PC-3 (cell line): ENCODE data around the gene ACOX1. TPM values are rescaled to one million over a fixed set of nuclear protein-coding genes. Genes with fewer than 3 reads are reported as not detected.

Experiments used
- ATAC-seq: fragments of 200-7000 bp; cut with Tn5 transposase; 2 replicates; pipeline ENCODE4 v1.9.1; 2020; ENCODE audit warnings: mild to moderate bottlenecking, moderate library complexity
- BruUV-seq: library from RNA; stranded (reverse); fragments of 400-500 nt; replicated peaks from 2 replicates; lab custom pipeline; 2021; lab: Mats Ljungman, UMichigan
- CTCF ChIA-PET: fragments of 300-600 bp; sonication (Branson Sonifier 250); formaldehyde crosslinking; loops from one replicate; lab custom pipeline; 2022; ENCODE audit warnings: antibody characterized with exemption; lab: Charles Lee
- POLR2A ChIA-PET: fragments of 300-600 bp; sonication (Branson Sonifier 250); formaldehyde crosslinking; loops from one replicate; lab custom pipeline; 2022; ENCODE audit warnings: antibody characterized with exemption; ENCODE audit not compliant: unreplicated experiment; lab: Charles Lee
- DNase-seq: peaks from one replicate; pipeline ENCODE4 v3.0.0-alpha.2; 2015
- H2AFZ ChIP-seq: fragments of 300-600 bp; sonication (generic); 2 replicates; pipeline ENCODE4 v1.6.0; 2016; ENCODE audit warnings: antibody characterized with exemption, low read length
- H3F3A ChIP-seq: fragments of 300-600 bp; sonication (generic); one replicate; pipeline ENCODE4 v1.6.0; 2017; ENCODE audit warnings: antibody characterized with exemption, low read length, control low read depth, mild to moderate bottlenecking; ENCODE audit not compliant: unreplicated experiment
- H3K27ac ChIP-seq: fragments of 300-600 bp; sonication (generic); 2 replicates; pipeline ENCODE4 v1.5.1; 2016; ENCODE audit warnings: mild to moderate bottlenecking, low read length
- H3K27me3 ChIP-seq: fragments of 300-600 bp; sonication (generic); 2 replicates; pipeline ENCODE4 v1.6.1; 2016; ENCODE audit warnings: low read length, mixed read lengths
- H3K36me3 ChIP-seq: fragments of 300-600 bp; sonication (generic); 2 replicates; pipeline ENCODE4 v1.6.1; 2016; ENCODE audit warnings: low read depth, mixed run types, low read length, mixed read lengths
- H3K4me1 ChIP-seq: fragments of 300-600 bp; sonication (generic); 2 replicates; pipeline ENCODE4 v1.5.1; 2016; ENCODE audit warnings: low read length; ENCODE audit not compliant: insufficient read depth
- H3K4me2 ChIP-seq: fragments of 300-600 bp; sonication (generic); 2 replicates; pipeline ENCODE4 v1.6.0; 2016; ENCODE audit warnings: low read length
- H3K4me3 ChIP-seq: fragments of 300-600 bp; sonication (generic); 2 replicates; pipeline ENCODE4 v1.5.1; 2016; ENCODE audit warnings: mild to moderate bottlenecking, low read length, mixed read lengths
- H3K79me2 ChIP-seq: fragments of 300-600 bp; sonication (generic); 2 replicates; pipeline ENCODE4 v1.6.1; 2017; ENCODE audit warnings: low read length, mixed read lengths
- H3K9ac ChIP-seq: fragments of 300-600 bp; sonication (generic); 2 replicates; pipeline ENCODE4 v1.6.0; 2016; ENCODE audit warnings: mild to moderate bottlenecking, low read length
- H3K9me2 ChIP-seq: fragments of 300-600 bp; sonication (generic); replicated peaks from 2 replicates; pipeline ENCODE4 v1.6.1; 2016; ENCODE audit warnings: mixed run types, low read length, mixed read lengths
- H3K9me3 ChIP-seq: fragments of 300-600 bp; sonication (generic); 2 replicates; pipeline ENCODE4 v1.6.1; 2016; ENCODE audit warnings: low read length, mixed read lengths
- H4K20me1 ChIP-seq: fragments of 300-600 bp; sonication (generic); 2 replicates; pipeline ENCODE4 v1.6.1; 2016; ENCODE audit warnings: low read length, mixed read lengths
- CTCF ChIP-seq: fragments of 300-600 bp; sonication (generic); conservative IDR thresholded peaks from 2 replicates; pipeline ENCODE4 v1.5.1; 2017; ENCODE audit warnings: antibody characterized with exemption, low read depth, mild to moderate bottlenecking, low read length
- EZH2 ChIP-seq: fragments of 300-600 bp; sonication (generic); IDR thresholded peaks from one replicate; pipeline ENCODE4 v1.6.1; 2017; ENCODE audit warnings: antibody characterized with exemption, mild to moderate bottlenecking, low read length; ENCODE audit not compliant: unreplicated experiment
- EZH2phosphoT487 ChIP-seq: fragments of 300-600 bp; sonication (generic); IDR thresholded peaks from 2 replicates; pipeline ENCODE4 v1.6.1; 2018; ENCODE audit warnings: mild to moderate bottlenecking, antibody characterized with exemption, low read length, borderline replicate concordance
- intact Hi-C: fragments of 100-400 bp; cut with micrococcal nuclease; formaldehyde crosslinking; loops from 2 replicates; pipeline ENCODE4 v1.9.0; 2023
- total RNA-seq: library from RNA; depleted of rRNA; stranded (reverse); fragments of >200 nt; gene quantifications from 2 replicates; pipeline ENCODE4 v1.2.3, GENCODE V29; 2014

ACOX1 gene
- total RNA-seq, 1 experiment from 2014 or later = 63.2 TPM

DNA sequence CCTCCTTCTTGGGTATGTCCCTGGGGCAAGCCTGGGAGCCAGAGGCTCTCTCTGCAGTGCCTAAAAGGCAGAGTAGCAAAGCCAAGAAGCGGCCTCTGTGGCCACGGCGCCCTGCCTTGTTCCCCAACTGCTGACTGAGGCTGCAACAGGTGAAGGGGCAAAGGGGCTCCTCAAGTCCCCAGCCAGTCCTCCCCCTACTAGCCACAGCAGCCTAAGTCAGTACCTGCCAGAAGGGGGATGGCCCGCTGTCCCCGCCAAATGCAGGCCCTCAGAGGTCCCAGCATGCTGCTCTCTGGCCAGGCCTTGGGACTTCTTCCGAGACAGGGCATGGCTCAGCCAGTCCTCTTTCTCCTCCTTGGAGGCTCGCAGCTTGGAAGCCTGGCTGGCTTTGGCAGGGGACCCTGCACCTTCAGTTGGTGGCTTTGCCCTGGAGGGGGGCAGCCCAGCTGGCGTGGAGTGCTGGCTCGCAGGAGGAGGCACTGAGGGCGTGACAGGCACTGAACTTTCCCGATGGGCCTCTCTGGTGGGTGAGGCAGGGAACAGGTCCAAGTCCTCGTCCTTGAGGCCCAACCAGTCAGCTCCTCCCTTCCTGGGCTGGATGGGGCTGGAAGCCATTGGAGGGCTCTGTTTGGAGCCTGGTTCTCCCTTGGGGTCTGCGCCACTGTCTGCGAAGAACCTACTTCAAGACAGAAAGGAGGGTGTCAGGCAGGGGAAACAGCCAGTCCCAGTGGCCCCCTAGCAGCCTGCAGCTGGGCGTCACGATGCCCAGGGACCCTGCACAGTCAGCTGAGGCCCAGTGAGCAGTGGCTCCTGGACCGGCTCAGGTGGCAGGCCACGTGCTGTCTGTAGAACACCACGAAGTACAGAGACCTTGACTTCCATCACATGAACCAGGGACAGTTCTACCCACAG, 55.7 kb downstream of the ACOX1 start:
- H3K79me2 ChIP-seq = no peaks in the 10 kb centered on the region
- DNase-seq = no peak
- no peaks in the 10 kb centered on the region for H3F3A ChIP-seq
- TF ChIP-seq CTCF (no peak), EZH2 (no peak), EZH2phosphoT487 (no peak)
- no peak overlapping the region for H3K4me3 ChIP-seq
- BruUV-seq = no TSS peak
- POLR2A ChIA-PET = no interaction called here
- intact Hi-C loops = no loop called here
- H2AFZ ChIP-seq = no peak overlapping the region
- no peaks in the 10 kb centered on the region for H3K9me2 ChIP-seq
- CTCF ChIA-PET = no interaction called here
- H3K27ac ChIP-seq = no peak overlapping the region
- H3K4me1 ChIP-seq = no peaks in the 10 kb centered on the region
- no peaks in the 10 kb centered on the region for H3K9me3 ChIP-seq
- H3K27me3 ChIP-seq = no peaks in the 10 kb centered on the region
- no peaks in the 10 kb centered on the region; the same call in 1 of the 2 replicates for H3K36me3 ChIP-seq
- H4K20me1 ChIP-seq = no peaks in the 10 kb centered on the region
- no peak overlapping the region for H3K4me2 ChIP-seq
- H3K9ac ChIP-seq = no peak overlapping the region
- no peak for ATAC-seq

- Histone ChIP-seq H3K9me2 (no peaks in the 10 kb centered on the region), H4K20me1 (no peaks in the 10 kb centered on the region), H3K4me2 (no peak overlapping the region), H3F3A (no peaks in the 10 kb centered on the region), H3K27me3 (no peaks in the 10 kb centered on the region), H3K9ac (no peak overlapping the region), H3K27ac (no peak overlapping the region), H3K79me2 (no peaks in the 10 kb centered on the region), H3K36me3 (no peaks in the 10 kb centered on the region; the same call in 1 of the 2 replicates), H3K9me3 (no peaks in the 10 kb centered on the region), H3K4me3 (no peak overlapping the region), H2AFZ (no peak overlapping the region), H3K4me1 (no peaks in the 10 kb centered on the region)
- ChIA-PET CTCF (no interaction called here), POLR2A (no interaction called here)
- TF ChIP-seq CTCF = no peak
- no peak for TF ChIP-seq EZH2
- no peak for TF ChIP-seq EZH2phosphoT487
- ATAC-seq (no peak), DNase-seq (no peak)
- no TSS peak for BruUV-seq
- intact Hi-C loops = no loop called here
These were observed 56.6 kb downstream of the ACOX1 start for GRCh38 chr17:75922173-75922961.
